GM18502 (cell line): ENCODE results near the gene PACS1.

Source experiments
- ATAC-seq: cut with Tn5 transposase; IDR thresholded peaks from one replicate; pipeline ENCODE4 v1.9.1; 2021; ENCODE audit warnings: mild to moderate bottlenecking; ENCODE audit not compliant: unreplicated experiment, poor library complexity

Gene PACS1

GRCh38 chr11:66280428-66280827 lies 210.4 kb downstream of the PACS1 start:
- ATAC-seq: no peak

GRCh38 chr11:66281001-66281400 lies 210.9 kb downstream of the PACS1 start:
- no peak for ATAC-seq

- no peak for ATAC-seq
These were observed 211.8 kb downstream of the PACS1 start for GRCh38 chr11:66281776-66282467.

GRCh38 chr11:66282468-66283455 lies 212.7 kb downstream of the PACS1 start:
- ATAC-seq: peak; percentile 74

GRCh38 chr11:66283461-66284105 lies 213.5 kb downstream of the PACS1 start:
- ATAC-seq: no peak

- no peak for ATAC-seq
These were observed 214.5 kb downstream of the PACS1 start for GRCh38 chr11:66284526-66285078.

GRCh38 chr11:66285250-66285947 lies 215.3 kb downstream of the PACS1 start:
- no peak for ATAC-seq

- no peak for ATAC-seq
These were observed 216.6 kb downstream of the PACS1 start for GRCh38 chr11:66286699-66287098.

- ATAC-seq: no peak
These were observed 217.3 kb downstream of the PACS1 start for GRCh38 chr11:66287211-66287888.

- ATAC-seq: no peak
These were observed 218.0 kb downstream of the PACS1 start for GRCh38 chr11:66287889-66288670.

GRCh38 chr11:66288671-66289547 lies 218.8 kb downstream of the PACS1 start, which contains the start of gene YIF1A:
Gene YIF1A, minus strand, starts transcription at chr11:66289143. Its CDS starts 158 bp downstream, at chr11:66288985.
- peak; percentile 87 for ATAC-seq

GRCh38 chr11:66289548-66290329 lies 219.7 kb downstream of the PACS1 start:
- ATAC-seq: peak; percentile 36

- no peak for ATAC-seq
These were observed 220.2 kb downstream of the PACS1 start for GRCh38 chr11:66290330-66290621.

GRCh38 chr11:66291303-66291705 lies 221.2 kb downstream of the PACS1 start:
- ATAC-seq: no peak

- ATAC-seq: no peak
These were observed 221.9 kb downstream of the PACS1 start, which contains the start of gene TMEM151A for GRCh38 chr11:66291706-66292542. Gene TMEM151A, plus strand, starts transcription at chr11:66291894. Its CDS starts 120 bp downstream, at chr11:66292014.
